Left kidney (tissue), 2 donors: ENCODE results near the gene ESYT3. TPM values are rescaled to one million over a fixed set of nuclear protein-coding genes. Genes with fewer than 3 reads are reported as not detected.
A peak's percentile ranks its signal among the peaks of the same experiment; 100 is the strongest.
"Not testable (repeated sequence)": the region's sequence is repeated elsewhere in the genome, so short reads cannot be mapped to it uniquely, and the experiment has no call there.

Experiments
- DNase-seq: peaks from one replicate; pipeline ENCODE4 v3.0.0-alpha.2; 2013
- polyA plus RNA-seq: library from polyadenylated mRNA; unstranded; fragments of 120-200 nt; gene quantifications from one replicate; pipeline ENCODE4 v1.2.1, GENCODE V29; 2013; ENCODE audit not compliant: insufficient read length

ESYT3 gene
- polyA plus RNA-seq, 1 donor, result 3.1 TPM

GRCh38 chr3:138408751-138409570, 25.5 kb upstream of the ESYT3 start:
- DNase-seq, result no peak

- DNase-seq, result no peak
Measured at GRCh38 chr3:138412821-138413551, 21.4 kb upstream of the ESYT3 start.

DNA sequence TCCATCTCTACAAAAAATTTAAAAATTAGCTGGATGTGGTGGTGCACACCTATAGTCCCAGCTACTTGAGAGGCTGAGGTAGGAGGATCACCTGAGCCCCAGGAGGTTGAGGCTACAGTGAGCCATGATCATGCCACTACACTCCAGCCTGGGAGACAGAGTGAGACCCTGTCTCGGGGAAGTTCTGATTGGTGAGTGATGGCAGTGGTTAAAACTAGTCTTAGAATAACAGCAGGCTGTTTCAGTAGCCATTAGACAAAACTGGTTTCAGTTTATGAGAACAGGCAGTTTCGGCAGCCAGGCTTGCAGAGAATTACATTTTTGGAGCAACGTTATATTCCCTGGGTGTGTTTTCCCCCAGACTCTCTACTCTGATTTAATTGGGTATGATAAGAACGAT, 18.2 kb upstream of the ESYT3 start:
- not testable (repeated sequence) for DNase-seq

DNA sequence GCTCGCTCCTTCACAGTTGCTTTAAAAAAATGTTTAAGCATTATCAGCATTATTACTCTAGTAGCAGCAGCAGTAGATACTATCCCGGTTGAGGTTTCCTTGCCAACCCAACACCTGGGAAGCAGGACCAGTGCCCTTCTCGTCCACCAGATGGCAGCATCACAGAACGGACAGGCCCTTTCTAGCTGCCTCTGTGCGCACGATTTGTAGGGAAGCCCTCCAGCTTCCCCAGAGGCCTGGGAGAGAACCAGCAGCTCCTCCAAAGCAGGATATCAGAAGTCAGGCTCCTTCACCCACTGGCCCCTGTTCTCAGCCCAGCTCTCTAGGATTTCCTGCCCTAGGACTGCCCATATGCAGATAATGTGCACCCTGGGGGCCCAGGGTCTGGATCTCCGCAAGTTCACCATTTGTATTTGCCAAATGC, 16.8 kb upstream of the ESYT3 start:
- peak; percentile 80 for DNase-seq

GRCh38 chr3:138418601-138419206, 15.7 kb upstream of the ESYT3 start:
- no peak for DNase-seq

DNA sequence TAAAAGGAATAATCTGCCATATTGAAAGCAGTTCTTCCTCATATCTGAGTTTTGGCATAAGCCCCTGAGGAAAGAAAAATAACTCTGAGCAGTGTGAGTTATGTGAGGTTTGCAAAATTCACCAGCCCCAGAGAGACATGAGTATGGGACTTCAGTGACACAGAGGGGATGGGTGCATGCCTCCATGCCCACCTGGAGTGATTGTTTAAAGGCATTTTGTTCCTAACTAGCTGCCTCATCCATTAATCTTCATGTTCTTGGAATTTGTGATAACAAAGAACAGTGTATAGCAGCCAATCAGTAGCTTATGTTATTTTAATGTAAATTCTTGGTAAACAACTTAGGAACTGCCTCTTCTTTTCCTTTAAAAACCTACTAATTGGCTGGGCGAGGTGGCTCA, 11.1 kb upstream of the ESYT3 start:
- no peak for DNase-seq

- DNase-seq, result no peak
Measured at GRCh38 chr3:138424323-138424722, 10.1 kb upstream of the ESYT3 start.

- no peak for DNase-seq
Measured at GRCh38 chr3:138426211-138426610, 8.2 kb upstream of the ESYT3 start.

GRCh38 chr3:138426754-138427153, 7.7 kb upstream of the ESYT3 start:
- DNase-seq, result not testable (repeated sequence)

- DNase-seq, result no peak
Measured at GRCh38 chr3:138429665-138430064, 4.8 kb upstream of the ESYT3 start.

- DNase-seq, result no peak
Measured at GRCh38 chr3:138432576-138433240, 1.7 kb upstream of the ESYT3 start.

GRCh38 chr3:138433892-138434275, 532 bp upstream of the ESYT3 start:
- no peak for DNase-seq

DNA sequence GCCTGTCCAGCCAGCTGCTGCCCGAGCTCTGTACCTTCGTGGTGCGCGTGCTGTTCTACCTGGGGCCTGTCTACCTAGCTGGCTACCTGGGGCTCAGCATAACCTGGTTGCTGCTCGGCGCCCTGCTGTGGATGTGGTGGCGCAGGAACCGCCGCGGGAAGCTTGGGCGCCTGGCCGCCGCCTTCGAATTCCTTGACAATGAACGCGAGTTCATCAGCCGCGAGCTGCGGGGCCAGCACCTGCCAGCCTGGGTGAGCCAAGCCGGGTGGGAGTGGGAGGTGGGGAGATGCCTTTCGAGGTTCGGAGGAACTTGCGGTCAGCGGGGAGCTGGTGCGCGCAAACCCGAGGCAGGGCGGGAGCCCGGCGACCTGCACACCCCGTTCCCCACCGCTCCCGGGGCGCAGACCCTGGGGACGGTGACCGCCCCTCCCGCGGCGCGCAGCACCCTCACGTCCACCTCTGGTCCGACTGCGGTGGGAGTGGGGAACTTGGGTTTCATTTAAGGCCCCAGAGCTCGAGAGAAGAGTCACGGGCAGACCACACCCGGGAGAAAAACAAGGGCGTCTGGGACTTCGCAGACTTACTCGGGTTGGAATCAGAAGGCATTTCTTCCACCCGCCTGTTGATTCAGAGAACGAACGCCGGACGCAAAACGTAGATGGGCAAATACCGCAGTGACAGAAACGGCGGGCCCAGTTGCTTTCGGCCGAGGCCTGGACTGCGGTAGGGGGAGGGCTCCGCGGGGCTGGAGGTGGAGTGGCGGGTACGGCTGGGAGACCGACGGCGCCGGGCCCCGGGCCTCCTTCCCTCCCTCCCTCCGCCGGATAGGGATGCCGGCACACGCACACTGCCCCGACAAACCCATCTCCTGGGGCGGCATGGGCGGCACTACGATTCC, 708 bp downstream of the ESYT3 start:
- DNase-seq, result no peak

GRCh38 chr3:138435840-138436239, 1.4 kb downstream of the ESYT3 start:
- no peak for DNase-seq

- DNase-seq, result no peak
Measured at GRCh38 chr3:138437281-138437680, 2.9 kb downstream of the ESYT3 start.

GRCh38 chr3:138438896-138439295, 4.5 kb downstream of the ESYT3 start:
- no peak for DNase-seq

DNA sequence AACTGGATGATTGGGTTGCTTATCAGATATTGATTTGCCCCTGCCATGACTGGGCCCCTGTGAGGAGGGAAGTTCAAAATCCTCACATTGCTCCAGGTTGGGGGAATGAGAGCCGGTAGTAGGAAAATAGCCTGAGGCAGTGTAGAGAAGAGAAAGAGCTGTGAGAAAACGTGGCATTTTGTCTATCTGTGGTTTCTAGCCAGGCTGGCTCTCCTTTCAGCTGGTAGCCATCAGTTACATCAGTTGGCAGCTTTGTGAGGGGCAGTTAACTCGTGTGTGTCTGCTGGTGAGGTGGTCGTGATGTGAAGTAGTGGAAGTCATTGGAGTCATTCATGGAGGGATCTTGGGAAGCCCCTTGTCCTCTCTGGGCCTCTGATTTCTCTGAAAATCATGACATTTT, 5.2 kb downstream of the ESYT3 start:
- no peak for DNase-seq

DNA sequence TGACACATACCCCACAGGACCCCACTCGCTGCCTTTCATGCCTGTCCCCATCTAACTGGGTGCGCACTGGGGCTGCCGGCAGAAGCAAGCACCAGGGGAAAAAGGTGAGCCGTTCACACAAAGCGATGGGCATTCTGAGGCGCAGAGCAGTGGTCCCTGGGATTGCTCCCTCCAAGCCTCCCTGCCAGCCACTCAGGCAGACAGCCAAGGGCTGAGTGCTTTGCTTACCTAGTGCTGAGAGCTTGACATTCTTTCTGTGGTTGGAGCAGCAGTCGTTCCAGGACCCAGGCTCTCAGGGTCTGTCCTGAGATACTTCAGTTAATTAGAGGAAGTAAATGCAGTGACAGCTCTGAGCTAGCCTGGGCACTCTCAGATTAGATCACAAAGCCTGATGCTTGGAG, 5.7 kb downstream of the ESYT3 start:
- no peak for DNase-seq

DNA sequence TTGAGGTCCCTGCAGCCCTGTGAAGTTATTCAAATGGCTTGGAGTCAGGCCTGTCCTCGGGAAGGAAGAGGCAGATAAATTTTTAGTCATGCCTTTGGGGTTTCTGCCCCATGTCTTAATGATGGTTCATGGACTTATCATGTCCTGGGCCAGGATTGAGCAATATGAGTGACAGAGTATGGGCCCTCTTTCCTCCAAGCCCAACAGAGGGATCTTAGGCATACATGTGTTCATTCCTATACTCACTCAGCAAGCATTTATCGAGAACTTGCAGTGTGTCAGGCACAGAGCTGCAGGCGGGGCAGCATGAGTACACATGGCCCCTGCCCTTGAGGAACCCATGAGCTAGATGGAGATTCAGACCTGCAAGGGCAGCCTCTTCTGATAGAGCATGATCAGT, 6.2 kb downstream of the ESYT3 start:
- DNase-seq, result no peak

DNA sequence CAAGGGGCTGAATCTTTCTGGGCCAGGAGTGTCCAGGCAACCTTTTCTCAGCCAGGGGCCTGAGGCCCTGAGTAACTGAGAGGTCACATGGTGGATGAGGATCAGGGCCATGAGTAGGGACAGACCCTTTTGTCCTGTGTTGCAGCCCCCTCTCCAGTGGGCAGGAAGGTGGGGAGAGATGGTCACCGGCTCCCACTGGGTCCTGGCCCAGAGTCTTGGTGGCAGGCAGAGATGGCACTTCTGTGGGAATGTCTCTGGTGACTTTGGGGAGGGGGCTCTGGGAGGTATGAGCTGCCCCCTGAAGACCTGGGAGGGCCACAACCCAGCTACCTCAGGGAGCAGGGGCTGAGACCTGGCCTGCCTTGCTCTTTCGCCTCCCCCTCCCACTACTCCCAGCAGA, 6.8 kb downstream of the ESYT3 start:
- DNase-seq, result no peak

GRCh38 chr3:138441742-138442141, 7.3 kb downstream of the ESYT3 start:
- DNase-seq, result no peak

DNA sequence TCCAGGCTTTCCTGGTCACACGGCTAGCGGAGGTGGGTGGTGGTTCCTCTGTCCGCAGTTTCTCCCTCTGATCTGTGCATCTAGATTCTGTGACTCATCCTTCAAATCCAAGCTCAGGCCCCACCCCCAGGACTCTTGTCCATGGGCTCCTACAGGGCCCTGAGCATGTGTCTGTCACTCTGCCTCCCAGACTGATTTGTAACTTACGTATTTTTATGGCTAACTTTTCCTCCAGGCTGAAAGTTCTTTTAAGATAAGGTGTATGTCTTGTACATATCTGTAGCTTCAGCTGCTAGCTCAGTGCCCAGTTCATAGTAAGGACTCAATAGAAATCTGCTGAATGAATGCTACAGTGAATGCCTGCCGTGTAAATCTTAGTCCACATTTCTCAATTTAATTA, 8.0 kb downstream of the ESYT3 start:
- no peak for DNase-seq
